Left forelimb (tissue), 1 donor: ENCODE results near the gene FKBP5.
"Not testable (repeated sequence)": the region's sequence is repeated elsewhere in the genome, so short reads cannot be mapped to it uniquely, and the experiment has no call there.

Experiments
- DNase-seq: peaks from one replicate; pipeline ENCODE4 v3.0.0-alpha.2; 2018; ENCODE audit warnings: low spot score

Gene FKBP5

DNA sequence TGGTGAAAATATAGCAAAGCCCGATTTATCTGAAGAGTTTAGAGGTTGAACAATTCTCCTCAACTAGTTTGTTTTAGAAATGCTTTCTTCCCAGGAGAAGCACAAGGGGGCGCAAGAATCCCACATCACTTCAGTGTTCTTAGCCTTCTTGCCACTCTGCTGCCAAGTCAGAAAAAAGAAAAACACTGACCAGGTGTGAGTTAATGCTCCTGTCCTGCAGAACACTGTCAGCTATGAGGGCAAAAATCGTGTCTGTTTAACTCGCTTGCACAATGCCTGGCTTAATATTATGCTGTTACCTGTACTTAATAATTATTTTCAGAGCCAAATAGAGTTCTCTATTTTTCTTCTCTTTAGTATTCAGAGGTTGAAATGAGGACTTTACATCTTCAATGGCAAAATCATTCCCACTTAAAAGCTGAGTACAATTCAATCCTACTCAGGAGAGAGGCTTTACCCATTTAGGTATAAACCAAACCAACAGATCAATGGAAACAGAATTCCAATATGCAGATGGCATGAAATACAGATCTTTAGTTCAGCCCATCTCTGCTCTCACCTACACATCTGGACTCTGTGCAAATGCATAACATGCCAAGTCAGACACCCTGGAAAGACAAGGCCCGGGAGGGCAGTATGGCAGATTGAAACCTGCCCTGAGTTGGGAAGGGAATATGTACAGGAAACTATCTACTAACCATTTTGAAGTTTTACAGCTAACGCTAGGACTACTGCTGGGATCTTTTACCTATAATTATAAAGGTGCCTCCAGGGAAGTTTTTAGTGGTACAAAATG lies 104.6 kb downstream of the FKBP5 start:
- peak; percentile 70 for DNase-seq

DNA sequence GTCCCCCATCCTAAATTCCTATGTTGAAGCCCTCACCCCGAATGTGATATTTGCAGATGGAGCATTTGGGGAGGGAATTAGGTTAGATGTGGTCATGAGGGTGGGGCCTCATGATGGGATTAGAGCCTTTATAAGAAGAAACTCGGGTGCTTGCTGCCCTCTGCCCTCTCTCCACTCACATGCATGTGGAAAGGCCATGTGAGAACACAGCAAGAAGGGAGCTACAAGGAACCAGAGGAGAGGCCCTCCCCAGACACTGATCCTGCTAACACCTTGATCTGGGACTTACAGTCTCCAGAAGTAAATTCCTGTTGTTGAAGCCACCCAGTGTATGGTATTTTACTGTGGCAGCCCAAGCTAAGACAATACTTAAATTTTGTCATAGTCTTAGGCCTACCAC lies 106.4 kb downstream of the FKBP5 start:
- no peak for DNase-seq

DNA sequence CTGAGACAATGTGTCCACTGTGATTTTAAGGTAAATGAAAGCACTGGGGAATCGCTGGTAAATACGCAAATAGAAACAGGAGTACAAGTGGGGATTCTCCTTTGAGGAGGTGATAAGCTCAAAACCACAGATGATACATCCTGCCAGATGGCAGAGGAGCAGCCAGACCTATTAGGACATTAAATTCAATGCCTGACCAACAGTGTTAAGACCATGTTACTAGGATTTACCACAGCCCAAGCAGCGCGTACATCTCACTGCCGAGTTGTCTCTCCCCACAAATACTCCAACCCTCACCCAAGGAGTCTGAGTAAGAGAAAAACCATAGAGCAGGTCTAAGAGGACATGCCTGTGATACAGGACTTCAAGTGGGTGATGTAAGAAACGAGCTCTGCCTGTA lies 107.1 kb downstream of the FKBP5 start:
- DNase-seq = no peak

DNA sequence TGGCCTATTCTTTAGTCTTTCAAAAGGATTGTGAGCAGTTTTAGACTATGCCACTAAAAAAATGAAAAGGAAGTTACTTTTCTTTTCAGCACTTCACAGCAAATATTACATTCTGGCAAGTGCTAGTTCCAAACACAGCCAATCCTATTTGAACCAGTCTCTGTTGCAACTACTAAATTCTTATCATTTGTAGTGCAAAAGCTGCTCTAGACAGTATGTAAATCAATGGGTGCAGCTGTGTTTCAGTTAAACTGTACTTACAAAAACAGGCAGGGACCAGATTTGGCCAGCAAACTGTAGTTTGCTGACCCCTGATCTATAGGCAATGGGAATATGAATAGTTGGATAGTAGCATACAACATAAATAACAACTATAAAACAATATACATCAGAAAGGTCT lies 107.9 kb downstream of the FKBP5 start:
- no peak for DNase-seq

DNA sequence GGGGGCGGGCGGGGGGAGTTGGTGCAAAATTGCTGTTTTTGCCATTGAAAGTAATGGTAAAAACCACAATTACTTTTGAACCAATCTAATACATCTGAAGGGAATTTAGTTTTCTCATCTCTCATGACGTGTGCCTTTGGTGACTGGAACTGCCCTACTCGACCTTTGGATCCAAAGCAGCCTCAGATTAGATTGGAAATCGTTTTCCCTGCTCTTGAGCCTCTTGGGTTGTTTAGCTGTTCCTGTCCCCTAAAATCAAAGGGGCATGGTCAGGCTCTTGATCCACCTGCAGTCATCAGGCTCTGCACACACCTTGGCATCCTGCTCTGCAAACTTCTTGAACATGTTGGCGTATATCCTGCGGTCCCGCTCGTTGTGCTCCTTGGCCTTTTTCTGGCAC lies 112.0 kb downstream of the FKBP5 start:
- no peak for DNase-seq

DNA sequence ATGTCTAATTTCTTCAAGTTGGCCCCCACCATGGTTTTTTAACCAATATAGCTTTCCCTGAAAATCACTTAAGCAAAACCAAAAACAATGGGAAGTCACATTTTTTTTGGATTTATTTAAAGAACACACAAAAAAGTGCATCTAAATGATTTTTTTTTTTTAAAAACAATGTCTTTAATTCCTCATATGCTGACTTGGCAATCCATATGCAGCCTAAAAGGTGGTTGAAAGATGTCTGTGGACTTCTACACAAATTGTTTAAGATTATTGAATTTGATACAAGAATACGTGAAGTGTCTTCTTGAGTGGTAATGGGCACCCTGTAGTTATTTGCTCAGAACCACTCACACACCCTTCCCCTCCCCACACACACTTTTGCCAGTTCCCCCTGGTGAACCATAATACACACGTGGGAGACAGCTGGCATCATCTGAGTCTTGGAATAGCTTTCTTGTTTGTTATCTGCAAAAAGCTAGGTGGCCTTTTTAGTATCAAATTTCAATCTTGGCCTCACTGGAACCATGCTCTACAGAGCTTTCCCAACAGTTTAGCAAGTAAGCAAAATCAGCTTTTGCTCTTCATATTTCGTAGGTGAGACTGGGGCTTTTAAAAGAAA lies 115.1 kb downstream of the FKBP5 start:
- DNase-seq = no peak

DNA sequence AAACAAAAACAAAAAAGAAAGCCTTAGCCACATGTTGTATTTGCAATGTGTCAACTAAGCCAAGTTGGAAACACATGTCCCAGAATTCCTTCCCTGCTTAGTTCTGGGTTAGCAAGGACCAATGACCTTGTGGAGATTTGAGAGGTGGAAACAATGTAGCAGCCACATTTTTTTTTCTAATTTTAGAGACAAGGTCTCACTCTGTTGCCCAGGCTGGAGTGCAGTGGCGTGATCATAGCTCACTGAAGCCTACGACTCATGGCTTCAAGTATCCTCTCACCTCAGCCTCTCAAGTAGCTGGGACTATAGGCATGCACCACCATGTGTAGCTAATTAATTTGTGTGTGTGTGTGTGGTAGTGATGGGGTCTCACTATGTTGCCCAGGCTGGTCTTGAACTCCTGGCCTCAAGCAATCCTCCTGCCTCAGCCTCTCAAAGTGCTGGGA lies 117.8 kb downstream of the FKBP5 start:
- not testable (repeated sequence) for DNase-seq

DNA sequence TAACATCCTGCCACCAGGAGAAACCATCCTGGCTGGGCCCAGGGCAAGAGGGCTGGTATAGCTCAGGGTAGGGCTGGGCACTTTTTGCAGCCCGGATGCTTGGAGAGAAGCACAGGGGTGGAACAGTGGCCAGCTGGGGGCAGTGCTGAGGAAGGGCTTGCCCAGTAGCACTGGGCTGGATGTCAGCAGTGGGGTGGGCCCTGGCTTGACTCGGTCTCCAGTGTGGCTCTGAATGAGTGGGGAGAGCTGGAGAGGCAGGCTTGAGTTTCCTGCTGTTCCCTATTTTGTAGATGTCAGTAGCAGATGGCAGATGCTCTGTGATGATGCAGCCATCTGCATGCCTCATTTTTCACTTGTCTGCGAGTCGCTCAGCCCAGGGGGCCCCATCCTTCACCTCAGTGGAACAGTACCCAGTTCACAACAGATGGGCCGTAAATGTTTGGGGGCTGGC lies 119.7 kb downstream of the FKBP5 start:
- DNase-seq = no peak

DNA sequence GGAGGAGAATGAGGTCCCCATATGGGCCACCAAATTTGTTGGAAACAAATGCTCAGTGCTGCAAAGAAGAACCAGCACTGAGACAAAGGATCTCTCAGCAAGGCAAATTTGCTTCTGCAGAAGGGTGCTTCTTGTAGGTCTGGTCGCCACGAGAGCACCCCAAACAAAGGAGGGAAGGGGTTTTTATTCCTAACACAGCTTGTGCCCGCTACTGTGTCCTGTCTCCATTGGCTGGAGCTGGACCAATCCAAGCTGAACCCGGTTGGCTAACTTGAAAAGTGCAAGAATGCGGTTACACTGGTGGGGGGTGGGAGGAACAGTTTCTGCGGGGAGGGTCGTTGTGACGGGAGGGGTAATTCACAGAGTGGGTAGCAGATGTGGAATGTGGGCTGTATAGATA lies 121.9 kb downstream of the FKBP5 start:
- no peak for DNase-seq

DNA sequence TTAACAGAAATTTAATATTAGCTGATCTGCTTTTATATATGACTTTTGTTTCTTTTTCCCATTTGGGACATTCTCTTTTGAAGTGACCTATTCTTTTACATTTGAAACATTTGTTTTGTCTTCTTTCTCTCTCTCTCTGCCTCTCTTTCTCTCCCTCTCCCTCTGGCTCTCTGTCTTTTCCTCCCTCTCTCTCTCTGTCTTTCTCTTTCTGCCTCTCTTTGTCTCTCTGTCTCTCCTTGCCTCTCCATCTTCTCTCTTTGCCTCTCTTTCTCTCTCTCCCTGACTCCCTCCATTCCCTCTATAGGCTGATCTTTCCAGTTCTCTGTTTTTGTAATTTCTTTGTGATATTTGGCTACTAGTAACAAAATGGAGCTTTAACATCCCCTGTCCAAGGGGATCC lies 124.0 kb downstream of the FKBP5 start:
- DNase-seq = no peak

DNA sequence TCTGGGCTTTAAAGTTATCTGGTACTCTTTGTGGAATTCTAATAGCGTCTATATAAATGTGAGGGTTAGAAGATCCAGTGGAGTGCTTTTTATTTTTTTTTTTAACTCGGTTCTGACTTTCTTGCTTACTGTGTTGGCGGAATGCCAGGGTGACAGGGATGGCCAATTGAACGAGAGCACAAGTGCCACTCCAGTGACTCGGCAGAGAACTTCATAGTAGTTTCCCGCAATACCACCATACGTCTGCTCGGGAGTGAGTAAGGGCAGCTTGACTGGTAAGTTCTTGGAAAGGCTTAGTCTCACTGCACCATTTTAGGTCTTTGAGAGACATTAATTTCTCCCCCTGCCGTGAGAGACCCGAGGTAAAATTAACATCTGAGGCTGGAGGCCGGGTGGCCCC lies 126.7 kb downstream of the FKBP5 start:
- no peak for DNase-seq

DNA sequence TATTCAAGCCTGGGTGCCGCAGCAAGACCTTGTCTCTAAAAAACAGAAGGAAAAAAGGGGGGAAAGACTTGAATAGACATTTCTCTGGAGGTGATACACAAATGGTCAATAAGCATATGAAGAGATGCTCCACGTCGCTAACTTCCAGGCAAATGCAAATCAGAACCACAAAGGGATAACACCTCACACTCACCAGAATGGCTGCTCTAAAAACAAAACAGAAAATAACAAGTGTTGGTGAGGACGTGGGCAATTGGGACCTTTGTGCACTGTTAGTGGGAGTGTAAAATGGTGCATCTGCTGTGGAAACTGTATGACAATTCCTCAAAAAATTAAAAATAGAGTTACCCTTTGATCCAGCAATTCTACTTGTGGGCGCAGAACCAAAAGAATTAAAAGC lies 127.6 kb downstream of the FKBP5 start:
- DNase-seq = no peak

DNA sequence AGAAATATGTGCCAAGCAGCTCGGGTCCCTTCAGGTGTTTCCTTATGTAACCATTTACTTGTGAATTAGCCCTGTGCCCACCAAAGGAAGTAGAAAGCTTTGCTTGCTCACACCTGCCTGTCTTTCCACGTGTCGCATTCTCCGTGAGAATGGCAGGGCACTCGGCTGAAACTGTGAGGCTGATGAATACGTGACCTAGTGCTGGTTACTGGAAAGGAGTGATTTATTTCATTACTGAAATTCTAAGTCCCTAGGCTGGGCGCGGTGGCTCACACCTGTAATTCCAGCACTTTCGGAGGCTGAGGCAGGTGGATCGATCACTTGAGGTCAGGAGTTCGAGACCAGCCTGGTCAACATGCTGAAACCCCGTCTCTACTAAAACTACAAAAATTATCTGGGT lies 130.1 kb downstream of the FKBP5 start:
- DNase-seq = no peak

DNA sequence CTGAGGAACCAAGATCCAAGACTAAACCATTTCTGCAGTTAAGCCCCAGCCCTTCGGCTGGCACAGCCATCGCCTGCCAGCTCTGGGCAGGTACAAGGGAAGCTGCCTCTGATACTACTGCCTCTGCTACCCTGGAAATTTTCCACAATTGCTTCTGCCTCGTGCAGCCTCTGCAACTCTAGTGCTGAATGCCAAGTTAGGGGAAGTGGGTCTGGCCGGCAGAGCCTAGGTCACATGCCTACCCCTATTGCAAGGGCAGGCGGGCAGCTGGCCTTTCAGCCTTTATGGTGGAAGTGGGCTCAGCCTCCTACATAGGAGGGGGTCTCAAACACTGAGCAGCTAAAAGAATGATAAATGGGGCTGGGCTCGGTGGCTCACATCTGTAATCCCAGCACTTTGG lies 131.5 kb downstream of the FKBP5 start:
- DNase-seq = no peak

DNA sequence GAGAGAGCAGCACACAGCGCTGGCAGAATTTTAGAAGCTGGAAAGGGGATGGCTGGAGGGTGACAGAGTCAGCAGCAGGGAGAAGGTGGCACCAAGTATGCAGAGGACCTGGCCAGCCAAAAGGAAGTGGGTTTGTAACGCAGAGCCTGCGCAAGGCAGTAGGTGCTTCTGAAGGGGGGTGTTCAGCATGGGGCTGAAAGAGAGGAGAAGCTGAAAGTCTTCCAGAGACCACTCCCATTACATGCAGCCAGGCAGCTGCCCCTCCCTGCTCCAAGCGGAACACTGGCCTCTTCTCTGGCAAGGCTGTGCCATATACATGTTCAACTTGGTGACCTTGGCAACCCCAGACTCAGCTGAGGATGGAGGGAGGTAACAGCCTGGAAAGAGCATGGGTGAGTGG lies 133.9 kb downstream of the FKBP5 start:
- no peak for DNase-seq

DNA sequence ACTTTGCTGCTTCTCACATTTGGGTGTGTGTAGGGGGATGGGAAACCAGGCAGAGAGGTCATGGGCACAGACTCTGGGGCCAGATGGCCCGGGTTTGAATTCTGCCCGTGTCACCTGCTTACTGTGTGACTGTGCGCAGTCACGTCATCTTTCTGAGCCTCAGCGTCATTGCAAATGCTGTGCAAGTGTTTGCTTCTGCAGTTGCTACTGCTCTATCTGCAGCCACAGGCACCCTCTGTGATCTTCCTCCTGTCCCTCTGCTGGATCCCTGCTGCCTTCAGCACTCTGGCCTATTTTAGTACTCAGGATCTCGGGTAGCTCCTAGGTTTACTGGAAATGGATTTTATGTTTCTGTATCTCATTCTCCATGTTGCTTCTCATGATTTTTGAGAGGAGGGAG lies 135.4 kb downstream of the FKBP5 start:
- no peak for DNase-seq

DNA sequence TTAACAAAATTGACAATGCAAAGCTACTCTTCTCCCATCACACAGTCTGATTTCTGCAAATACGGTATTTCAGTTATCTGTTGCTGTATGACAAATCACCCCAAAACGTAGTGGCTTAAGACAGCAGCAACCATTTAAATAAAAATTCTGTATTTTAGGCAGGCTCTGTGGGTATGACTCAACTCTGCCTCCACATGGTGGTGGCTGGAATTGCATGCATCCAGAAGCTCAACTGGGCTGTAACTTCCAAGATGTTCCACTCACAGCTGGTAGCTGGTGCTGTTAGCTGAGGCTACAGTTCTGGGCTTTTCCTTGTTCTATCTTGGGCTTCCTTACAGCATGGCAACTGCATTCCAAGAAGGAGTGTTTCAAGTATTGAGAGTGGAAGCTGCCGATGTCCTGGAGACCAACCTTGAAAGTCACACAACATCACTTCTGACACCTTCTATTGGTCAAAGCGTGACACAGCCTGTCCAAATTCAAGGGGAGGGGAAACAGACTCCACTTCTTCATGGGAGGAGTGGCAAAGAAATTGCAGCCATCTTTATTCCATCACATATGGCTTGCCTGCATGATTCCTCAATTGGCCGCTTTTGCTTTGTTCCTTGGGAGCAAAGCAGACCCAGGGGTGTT lies 136.3 kb downstream of the FKBP5 start:
- no peak for DNase-seq

DNA sequence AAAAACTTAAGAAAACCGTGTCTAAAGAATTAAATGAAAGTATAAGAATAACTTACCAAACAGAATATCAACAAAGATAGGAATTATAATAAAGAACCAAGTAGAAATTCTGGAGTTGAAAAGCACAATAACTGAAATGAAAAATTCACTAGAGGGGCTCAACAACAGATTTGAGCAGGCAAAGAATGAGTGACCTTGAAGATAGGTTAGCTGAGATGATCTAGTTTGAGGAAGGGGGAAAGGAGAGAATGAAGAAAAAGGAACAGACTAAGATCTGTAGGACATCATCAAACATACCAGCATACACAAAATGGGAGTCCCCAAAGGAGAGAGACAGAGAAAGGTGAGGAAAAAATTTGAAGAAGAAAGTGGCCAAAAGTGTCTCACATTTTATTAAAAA lies 138.3 kb downstream of the FKBP5 start:
- DNase-seq = no peak

DNA sequence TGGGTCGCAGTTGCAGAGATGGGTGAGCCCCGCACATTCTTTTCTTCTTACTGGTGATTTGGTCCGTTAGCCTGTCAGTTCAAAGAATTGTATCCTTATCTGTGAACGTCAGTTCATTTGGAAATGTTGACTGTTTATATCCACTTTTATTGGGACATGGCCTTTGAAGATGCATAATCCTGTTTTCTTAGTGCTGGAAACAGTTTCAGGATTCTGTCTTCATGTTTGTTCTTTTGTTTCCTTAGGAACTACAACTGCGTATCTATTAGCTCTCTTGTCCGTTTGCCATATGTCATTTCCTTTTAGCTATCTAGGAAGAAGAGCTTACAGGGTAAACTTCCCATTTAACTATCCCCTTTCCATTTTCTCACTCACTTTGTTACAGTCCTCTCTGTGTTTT lies 141.0 kb downstream of the FKBP5 start:
- no peak for DNase-seq

DNA sequence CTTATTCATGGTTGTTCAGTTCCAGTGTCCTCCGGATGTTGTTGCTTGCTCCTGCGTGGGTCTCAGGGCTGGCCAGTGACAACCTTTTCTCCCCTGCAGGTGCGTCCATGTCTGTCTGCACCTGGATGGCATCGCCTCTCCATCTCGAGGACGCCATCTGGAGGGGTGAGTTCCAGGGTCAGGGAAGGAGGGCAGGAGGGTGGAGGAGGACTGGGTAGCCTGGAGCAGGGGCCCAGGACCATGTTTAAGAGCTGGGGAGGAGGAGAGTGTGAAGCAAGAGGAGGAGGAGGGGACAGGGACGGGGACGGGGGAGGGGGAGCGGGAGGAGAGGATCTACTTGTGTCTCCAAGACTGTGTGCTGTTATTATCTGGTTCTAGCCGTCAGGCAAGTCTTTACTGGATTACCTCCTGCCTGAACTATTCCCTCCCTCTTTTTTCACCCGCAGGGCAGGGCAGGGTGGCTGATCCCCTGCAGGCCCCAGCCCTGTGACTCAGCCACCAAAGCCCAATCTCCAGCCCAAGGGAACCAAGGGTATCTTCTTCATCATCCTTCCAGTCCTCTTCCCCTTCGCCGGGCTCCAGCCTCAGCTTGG lies 143.8 kb downstream of the FKBP5 start:
- DNase-seq = no peak

DNA sequence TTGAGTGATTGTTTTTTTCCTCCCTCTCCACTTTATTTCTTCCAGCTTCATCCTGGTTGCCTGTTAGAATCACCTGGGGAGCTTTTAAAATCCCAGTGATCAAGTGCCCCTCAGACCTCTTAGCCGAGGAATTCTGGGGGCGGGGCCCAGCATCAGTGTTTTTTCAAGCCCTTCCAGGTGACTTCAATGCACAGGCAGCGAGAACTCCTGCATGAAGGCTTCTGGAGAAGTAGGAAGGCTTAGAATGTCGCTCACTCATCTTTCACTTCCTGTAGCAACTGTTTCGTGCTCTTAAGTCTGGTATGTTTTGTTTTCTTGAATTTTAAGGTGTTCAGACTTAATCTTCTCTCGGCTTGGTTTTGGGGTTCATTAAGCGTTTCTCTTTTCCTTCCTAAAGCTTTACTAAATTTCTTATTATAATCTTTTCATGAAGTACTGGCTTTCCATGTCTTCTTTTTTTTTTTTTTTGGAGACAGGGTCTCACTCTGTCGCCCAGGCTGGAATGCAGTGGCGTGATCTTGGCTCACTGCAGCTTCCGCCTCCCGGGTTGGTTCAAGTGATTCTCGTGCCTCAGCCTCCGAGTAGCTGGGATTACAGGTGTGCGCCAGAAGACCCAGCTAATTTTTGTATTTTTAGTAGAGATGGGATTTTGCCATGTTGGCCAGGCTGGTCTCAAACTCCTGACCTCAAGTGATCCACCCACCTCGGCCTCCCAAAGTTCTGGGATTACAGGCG lies 145.1 kb downstream of the FKBP5 start:
- DNase-seq = no peak

DNA sequence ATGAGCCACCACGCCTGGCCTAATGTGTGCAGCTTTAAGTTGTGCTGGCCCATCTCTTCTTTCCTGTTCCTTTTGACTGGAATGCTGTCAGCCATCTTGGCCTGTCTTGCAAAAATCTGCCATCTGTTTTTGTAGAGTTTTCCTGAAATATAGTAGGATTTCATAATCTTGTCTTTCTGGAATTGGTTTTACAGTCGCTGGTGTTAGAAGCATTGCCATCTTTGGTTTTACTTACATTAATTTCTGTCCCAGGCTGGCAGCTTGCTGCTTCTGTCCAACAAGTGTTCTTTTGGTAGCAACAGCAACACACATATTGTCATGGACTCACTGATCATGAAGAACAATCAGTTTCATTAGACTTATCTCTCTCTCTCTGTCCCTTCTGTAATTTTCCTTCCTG lies 146.9 kb downstream of the FKBP5 start:
- DNase-seq = no peak
